Colonic mucosa (tissue), 4 donors: ENCODE results near the gene FGB. TPM values are rescaled to one million over a fixed set of nuclear protein-coding genes. Genes with fewer than 3 reads are reported as not detected.

Experiments
- DNase-seq: peaks from one replicate; pipeline ENCODE4 v3.0.0-alpha.2; 2020
- H3K27ac ChIP-seq: fragments of 200-600 bp; one replicate; pipeline ENCODE4 v1.8.0; 2021
- H3K27me3 ChIP-seq: fragments of 200-600 bp; one replicate; pipeline ENCODE4 v1.8.0; 2021
- H3K36me3 ChIP-seq: fragments of 200-600 bp; one replicate; pipeline ENCODE4 v1.8.0; 2021
- H3K4me1 ChIP-seq: fragments of 200-600 bp; one replicate; pipeline ENCODE4 v1.8.0; 2021; ENCODE audit warnings: mild to moderate bottlenecking
- H3K4me3 ChIP-seq: fragments of 200-600 bp; one replicate; pipeline ENCODE4 v1.8.0; 2021
- H3K9ac ChIP-seq, 2 donors: one replicate each; pipeline ENCODE4 v1.7.0; 2013; ENCODE audit warnings: control low read depth in 2 of 2, low read depth in 2 of 2, low read length in 2 of 2
- H3K9me3 ChIP-seq: fragments of 200-600 bp; one replicate; pipeline ENCODE4 v1.8.0; 2021
- intact Hi-C: fragments of 100-400 bp; cut with DNase I; formaldehyde crosslinking; loops from one replicate; pipeline ENCODE4 v1.14.1; 2022
- total RNA-seq, 2 donors: library from RNA; stranded (reverse); fragmentation: NEBNext Ultra II Directional in 1 of 2; extraction: Animal tissue kit (Norgen Biotek cat#: 25700) in 1 of 2; gene quantifications; one replicate each; pipeline ENCODE4 v1.2.1, GENCODE V29; 2021
- TF ChIP-seq, protein P1 (sequence below): fragments of 200-600 bp; IDR thresholded peaks from one replicate; pipeline ENCODE4 v1.8.0; 2022; ENCODE audit warnings: antibody characterized with exemption, mild to moderate bottlenecking
- donor health status: healthy.
- donor health status: DM: no; HTN: no; CAD: no.
- donor health status: DM: no; HTN: no; CAD: no.

FGB gene
- total RNA-seq, 2 donors from 2014 or later = 0.13 to 6.2 TPM

DNA sequence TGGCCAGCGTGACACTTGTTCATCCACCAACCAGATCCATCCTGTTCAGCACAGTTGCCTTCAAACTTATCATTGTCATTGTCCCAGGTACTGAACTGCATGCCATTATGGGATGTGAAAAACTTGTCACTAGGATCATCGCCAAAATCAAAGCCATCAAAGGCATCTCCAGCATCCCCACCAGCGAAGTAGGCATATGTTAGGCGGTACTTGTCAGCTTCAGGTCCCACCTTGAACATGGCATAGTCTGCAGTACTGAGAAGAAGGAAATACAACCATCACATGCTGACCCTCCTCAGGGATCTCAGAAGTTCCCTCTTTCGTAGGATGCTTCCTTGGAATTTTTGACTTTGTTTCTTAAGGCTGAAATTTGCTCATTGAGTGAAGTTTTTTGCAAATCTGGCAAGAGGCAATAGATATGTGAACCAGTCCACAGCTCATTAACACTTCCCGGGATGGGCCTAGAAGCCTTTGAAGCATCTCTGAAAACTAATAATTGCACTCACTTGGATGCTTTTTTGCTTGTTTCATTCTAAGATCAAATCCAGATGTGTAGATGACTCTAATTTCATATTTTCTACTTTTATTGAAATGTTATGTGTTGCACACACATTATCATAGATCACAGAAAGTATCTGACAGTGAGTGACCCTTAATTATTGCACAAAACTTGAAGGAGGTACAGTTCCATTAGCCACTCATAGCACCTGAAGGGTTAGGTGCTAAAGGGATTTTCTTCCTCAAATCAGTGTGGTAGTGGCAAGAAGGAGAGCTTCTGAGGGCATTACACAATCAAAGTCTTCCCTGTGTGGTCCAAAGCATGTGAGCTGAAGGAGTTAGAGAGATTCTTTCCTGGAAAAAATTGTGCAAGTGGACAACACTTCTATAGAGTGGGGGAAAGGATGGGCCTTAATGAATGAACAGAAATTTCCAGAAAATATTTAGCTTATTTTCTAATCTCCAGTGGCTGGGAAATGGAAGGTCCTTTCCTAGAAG, 44.2 kb downstream of the FGB start:
- DNase-seq = no peak
- Histone ChIP-seq H3K4me3 (no peak overlapping the region), H3K9me3 (no peaks in the 10 kb centered on the region), H3K36me3 (no peaks in the 10 kb centered on the region), H3K9ac (no peak overlapping the region), H3K4me1 (no peaks in the 10 kb centered on the region), H3K27ac (no peak overlapping the region), H3K27me3 (no peaks in the 10 kb centered on the region)
- intact Hi-C loops = no loop called here
- TF ChIP-seq, protein P1, sequence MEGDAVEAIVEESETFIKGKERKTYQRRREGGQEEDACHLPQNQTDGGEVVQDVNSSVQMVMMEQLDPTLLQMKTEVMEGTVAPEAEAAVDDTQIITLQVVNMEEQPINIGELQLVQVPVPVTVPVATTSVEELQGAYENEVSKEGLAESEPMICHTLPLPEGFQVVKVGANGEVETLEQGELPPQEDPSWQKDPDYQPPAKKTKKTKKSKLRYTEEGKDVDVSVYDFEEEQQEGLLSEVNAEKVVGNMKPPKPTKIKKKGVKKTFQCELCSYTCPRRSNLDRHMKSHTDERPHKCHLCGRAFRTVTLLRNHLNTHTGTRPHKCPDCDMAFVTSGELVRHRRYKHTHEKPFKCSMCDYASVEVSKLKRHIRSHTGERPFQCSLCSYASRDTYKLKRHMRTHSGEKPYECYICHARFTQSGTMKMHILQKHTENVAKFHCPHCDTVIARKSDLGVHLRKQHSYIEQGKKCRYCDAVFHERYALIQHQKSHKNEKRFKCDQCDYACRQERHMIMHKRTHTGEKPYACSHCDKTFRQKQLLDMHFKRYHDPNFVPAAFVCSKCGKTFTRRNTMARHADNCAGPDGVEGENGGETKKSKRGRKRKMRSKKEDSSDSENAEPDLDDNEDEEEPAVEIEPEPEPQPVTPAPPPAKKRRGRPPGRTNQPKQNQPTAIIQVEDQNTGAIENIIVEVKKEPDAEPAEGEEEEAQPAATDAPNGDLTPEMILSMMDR = no peak

DNA sequence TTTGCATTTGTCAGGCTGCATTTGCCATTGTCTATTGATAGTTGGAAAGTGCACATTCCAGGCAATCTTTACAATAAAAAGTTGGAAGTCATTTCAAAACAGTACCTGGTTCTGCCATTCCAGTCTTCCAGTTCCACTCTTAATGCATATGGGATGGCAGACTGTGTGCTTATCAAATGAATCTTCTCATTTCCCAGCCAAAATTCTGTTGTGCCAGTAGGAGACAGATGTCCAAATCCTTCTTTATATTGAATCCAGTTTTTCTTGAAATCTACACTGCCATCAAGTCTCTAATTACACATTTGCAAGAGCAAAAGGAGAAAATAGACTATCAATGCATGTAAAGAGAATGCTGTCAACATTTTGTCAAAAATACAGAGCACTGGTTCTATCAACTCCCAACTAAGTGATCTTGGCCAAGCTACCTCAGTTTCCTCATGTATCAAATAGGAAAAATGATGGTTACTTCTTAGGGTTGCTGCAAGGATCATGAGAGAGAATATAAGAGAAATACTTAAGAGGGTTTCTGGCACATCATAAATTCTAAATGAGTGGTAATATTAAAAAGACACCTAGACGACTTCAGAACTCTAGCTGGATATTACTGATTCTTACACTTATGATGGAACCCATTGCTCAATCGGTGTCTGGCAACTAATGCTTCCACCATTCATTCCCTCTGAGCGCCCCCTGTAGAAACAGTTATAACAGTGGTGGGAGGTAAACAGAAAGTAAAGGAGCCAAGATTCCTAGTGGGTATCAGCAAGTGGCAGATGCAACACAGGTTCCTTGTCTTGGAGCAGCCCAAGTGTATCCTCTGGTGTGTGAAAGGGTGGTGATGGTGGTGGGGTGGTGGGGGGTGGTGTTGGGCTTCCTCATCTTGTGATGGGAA, 45.8 kb downstream of the FGB start:
- no peak for DNase-seq
- Histone ChIP-seq H3K36me3 (no peaks in the 10 kb centered on the region), H3K9me3 (no peaks in the 10 kb centered on the region), H3K4me3 (no peak overlapping the region), H3K9ac (no peak overlapping the region), H3K27me3 (no peaks in the 10 kb centered on the region), H3K27ac (no peak overlapping the region), H3K4me1 (no peaks in the 10 kb centered on the region)
- intact Hi-C loops = no loop called here
- TF ChIP-seq, protein P1 = no peak

DNA sequence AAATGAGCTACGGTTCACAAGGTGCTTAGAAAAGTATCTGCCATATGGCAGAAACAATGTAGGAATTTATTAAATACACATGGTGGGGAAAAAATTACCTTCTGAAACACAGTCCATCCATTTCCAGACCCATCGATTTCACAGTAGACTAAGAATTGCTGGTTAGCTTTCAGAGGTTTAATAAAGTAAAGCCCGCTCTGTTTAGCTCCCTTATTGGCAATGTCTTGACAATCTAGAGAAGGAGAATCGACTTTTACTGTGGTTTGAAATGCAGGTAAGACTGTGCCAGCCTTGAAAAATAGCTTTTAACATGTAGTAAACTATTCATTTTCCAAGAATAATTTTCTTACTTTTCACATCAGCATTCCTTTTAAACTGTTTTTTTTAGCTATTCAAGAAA, 46.7 kb downstream of the FGB start:
- no peaks in the 10 kb centered on the region for H3K27me3 ChIP-seq
- H3K9me3 ChIP-seq = no peaks in the 10 kb centered on the region
- no peak overlapping the region for H3K9ac ChIP-seq
- intact Hi-C loops = no loop called here
- no peak overlapping the region for H3K27ac ChIP-seq
- TF ChIP-seq, protein P1 = no peak
- no peak for DNase-seq
- H3K4me1 ChIP-seq = no peaks in the 10 kb centered on the region
- no peak overlapping the region for H3K4me3 ChIP-seq
- H3K36me3 ChIP-seq = no peaks in the 10 kb centered on the region

DNA sequence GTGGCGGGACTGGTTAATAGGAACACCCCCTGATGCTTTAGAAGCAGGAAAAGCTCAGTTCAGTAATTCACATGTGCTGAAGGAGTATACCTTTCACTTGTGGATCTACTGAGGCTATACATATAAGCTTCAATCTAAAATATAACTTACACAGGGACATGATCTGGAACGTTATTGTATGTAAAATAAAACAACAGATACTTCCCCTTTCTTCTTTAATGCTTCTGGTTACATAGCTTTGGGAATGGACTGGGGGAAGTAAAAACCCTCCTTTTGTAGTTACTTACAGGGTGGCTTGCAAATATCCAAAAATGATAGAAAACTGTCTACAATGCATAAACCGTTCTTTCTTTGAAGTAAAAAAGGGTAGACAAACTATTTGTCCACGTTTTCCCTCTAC, 47.8 kb downstream of the FGB start:
- Histone ChIP-seq H3K36me3 (no peaks in the 10 kb centered on the region), H3K4me1 (no peaks in the 10 kb centered on the region), H3K9me3 (no peaks in the 10 kb centered on the region), H3K27ac (no peak overlapping the region), H3K9ac (no peak overlapping the region), H3K27me3 (no peaks in the 10 kb centered on the region), H3K4me3 (no peak overlapping the region)
- TF ChIP-seq, protein P1 = no peak
- no peak for DNase-seq
- intact Hi-C loops = no loop called here

DNA sequence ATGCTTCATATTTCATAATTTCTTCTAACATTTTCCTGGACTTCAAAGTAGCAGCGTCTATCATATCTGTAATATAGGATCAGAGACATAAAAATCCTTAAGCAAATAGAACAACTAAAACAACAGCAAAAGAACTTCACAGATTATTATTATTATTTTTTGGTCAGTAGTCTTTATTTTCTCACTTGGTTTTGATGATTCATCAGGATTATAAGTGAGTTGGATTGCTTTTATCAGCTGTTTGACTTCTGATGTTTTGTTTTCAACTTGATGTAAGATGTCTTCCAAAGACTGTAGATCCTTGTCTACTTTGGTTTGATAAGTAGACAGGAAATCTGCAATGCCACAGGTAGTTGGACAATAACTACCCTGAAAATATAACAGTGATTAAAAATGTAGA, 49.0 kb downstream of the FGB start:
- Histone ChIP-seq H3K36me3 (no peaks in the 10 kb centered on the region), H3K4me3 (no peak overlapping the region), H3K9ac (no peak overlapping the region), H3K27me3 (no peaks in the 10 kb centered on the region), H3K27ac (no peak overlapping the region), H3K9me3 (no peaks in the 10 kb centered on the region), H3K4me1 (no peaks in the 10 kb centered on the region)
- DNase-seq = no peak
- TF ChIP-seq, protein P1 = no peak
- intact Hi-C loops = no loop called here
